ENCODE results near the gene LRMDA.

LRMDA gene

DNA sequence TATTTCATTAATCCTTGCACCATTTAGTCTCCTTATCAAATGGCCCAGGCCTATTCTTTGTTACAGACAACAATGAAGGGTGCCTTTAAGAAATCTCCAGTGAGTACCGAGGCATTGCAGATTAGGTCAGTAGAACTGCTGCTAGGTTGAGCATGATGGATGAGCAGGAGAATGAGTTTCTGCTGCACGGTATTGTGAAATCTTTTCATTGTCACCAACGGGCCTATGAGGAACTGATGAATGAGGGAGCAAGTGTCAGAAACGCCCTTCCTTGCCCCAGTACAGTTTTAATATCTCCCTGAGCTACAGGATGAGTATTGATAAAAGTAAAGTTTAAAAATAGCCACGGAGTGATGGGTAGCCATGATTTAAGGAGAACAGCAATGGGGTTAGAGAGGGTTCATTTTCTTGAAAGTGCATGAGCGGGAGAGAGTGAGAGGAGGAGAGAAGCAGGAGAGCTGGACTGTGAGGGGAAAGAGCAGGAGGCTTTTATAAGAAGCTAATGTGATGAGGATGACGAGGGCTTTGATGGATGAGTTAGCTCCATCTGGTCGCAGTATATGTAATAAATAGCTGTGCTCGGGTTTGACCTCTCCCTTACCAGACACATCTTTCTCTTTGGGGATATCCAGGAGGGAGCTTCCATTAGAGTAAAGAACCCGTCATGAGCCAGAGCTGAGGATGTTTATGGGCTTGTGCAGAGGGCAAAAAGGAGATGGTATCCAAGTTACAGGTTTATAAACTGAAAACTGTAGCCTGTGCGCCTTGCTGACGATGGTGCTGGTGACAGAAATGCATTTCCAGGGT lies 526.1 kb downstream of the LRMDA start:
- Mint-ChIP-seq H3K36me3 (ENCODE audit: low read depth) (no peaks in the 10 kb centered on the region), H3K4me1 (peaks cover 13% of the 10 kb centered on the region), H3K9me3 (no peaks in the 10 kb centered on the region), H3K27ac (peak overlapping the region; percentile 5 to 8 (median 7)), H3K4me3 (no peak overlapping the region), H3K27me3 (ENCODE audit: low read depth) (peaks cover 13% of the 10 kb centered on the region)
- TF ChIP-seq, protein P1, sequence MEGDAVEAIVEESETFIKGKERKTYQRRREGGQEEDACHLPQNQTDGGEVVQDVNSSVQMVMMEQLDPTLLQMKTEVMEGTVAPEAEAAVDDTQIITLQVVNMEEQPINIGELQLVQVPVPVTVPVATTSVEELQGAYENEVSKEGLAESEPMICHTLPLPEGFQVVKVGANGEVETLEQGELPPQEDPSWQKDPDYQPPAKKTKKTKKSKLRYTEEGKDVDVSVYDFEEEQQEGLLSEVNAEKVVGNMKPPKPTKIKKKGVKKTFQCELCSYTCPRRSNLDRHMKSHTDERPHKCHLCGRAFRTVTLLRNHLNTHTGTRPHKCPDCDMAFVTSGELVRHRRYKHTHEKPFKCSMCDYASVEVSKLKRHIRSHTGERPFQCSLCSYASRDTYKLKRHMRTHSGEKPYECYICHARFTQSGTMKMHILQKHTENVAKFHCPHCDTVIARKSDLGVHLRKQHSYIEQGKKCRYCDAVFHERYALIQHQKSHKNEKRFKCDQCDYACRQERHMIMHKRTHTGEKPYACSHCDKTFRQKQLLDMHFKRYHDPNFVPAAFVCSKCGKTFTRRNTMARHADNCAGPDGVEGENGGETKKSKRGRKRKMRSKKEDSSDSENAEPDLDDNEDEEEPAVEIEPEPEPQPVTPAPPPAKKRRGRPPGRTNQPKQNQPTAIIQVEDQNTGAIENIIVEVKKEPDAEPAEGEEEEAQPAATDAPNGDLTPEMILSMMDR (IDR thresholded peaks at IDR 0.05; ENCODE audit: unreplicated experiment in 3 of 3), result no peak

DNA sequence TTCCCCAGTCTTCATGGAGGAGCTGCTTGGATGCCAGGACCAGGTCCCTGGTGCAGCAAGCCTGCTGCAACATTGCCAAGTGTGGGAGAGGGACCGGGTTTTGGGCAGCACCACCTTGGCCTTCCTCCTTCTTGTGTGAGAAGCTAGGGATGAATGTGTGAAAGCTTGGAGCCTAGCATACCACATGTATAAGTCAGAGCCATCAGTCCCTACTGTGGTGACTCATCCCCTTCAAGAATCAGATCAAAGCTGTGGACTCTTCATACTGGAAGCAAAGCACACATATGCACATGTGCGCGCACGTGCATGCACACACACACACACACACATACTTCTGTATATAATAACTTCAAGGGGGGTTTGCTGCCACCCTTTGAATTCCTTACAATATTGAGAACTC lies 527.8 kb downstream of the LRMDA start:
- H3K27me3 Mint-ChIP-seq (ENCODE audit: low read depth), result peaks cover 16% of the 10 kb centered on the region
- no peak overlapping the region for H3K27ac Mint-ChIP-seq
- H3K4me1 Mint-ChIP-seq, result peaks cover 19% of the 10 kb centered on the region
- TF ChIP-seq, protein P1 (IDR thresholded peaks at IDR 0.05; ENCODE audit: unreplicated experiment in 3 of 3), result no peak
- no peaks in the 10 kb centered on the region for H3K9me3 Mint-ChIP-seq
- H3K4me3 Mint-ChIP-seq, result no peak overlapping the region
- H3K36me3 Mint-ChIP-seq (ENCODE audit: low read depth), result no peaks in the 10 kb centered on the region

DNA sequence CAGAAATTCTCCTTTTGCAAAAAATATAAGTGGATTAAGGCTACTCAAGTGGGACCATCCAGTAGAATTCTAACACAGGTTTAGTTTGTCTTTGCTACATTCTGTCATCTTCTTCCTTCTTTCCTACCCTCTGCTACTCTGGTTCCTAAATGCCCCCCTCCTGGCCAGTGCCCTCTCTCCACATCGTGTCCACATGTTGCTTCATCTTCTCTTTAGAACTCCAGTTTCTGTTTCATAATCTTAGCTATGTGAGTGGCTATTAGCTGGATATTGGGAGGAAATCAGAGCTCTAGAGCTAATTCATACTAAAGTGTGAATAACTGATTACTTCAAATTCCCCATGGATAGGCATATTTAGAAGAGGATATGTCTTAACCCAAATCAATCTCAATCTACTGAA lies 528.5 kb downstream of the LRMDA start:
- H3K27me3 Mint-ChIP-seq (ENCODE audit: low read depth), result peaks cover 16% of the 10 kb centered on the region
- H3K4me1 Mint-ChIP-seq, result peaks cover 20% of the 10 kb centered on the region
- no peaks in the 10 kb centered on the region for H3K9me3 Mint-ChIP-seq
- H3K36me3 Mint-ChIP-seq (ENCODE audit: low read depth), result no peaks in the 10 kb centered on the region
- TF ChIP-seq, protein P1 (IDR thresholded peaks at IDR 0.05; ENCODE audit: unreplicated experiment in 3 of 3), result no peak
- no peak overlapping the region for H3K27ac Mint-ChIP-seq
- H3K4me3 Mint-ChIP-seq, result no peak overlapping the region

DNA sequence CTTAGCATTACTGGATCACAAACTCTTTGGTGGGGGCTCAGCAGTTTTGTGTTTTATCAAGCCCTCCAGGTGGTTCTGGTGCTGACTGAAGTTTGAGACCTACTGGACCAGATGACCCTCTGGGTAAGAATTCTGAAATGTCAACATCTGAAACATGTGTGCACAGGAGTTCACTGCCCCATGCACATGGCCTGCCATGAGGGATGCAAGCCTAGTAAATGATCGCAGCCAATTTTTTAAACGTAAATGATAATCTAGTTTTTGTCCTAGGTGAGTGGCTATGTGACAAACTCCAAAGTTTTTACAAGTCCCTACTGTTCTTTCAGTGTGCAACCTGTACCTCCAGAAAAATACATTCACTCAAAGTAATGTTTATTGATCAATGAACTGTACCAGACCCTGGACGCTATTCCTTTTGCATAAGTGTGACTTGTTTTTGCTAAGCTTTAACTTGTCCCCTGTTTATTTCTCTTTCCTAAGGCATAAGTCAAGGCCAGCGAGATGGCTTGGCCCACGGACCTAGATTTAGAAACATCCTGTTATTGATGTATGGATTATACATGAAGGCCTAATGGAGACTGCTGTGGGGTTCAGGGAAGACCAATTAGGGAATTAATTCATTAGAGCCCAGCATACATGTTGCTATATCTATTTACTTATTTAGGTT lies 531.1 kb downstream of the LRMDA start:
- Mint-ChIP-seq H3K27me3 (ENCODE audit: low read depth) (peaks cover 15% of the 10 kb centered on the region), H3K36me3 (ENCODE audit: low read depth) (no peaks in the 10 kb centered on the region), H3K9me3 (no peaks in the 10 kb centered on the region), H3K4me3 (no peak overlapping the region), H3K27ac (no peak overlapping the region), H3K4me1 (peaks cover 16% of the 10 kb centered on the region)
- TF ChIP-seq, protein P1 (IDR thresholded peaks at IDR 0.05; ENCODE audit: unreplicated experiment in 3 of 3), result no peak

DNA sequence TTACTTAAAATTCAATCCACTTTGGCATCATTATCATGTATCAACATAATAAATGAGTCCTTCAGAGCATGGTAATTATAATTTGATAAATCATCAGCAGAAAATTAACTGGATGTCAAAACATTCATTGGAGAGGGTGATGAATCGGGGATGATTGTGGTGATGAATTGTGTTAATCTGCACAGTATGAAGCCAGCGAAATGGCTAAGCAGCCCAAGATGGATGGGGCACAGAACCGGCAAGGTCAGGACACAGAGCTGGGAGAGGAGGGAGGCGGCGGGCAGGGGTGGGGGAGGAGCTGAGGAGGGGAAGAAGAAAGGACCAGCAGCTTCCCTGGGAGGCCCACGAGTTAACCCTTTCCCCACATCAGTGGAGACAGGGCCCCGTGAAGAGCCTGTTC lies 536.1 kb downstream of the LRMDA start:
- H3K9me3 Mint-ChIP-seq, result no peaks in the 10 kb centered on the region
- TF ChIP-seq, protein P1 (IDR thresholded peaks at IDR 0.05; ENCODE audit: unreplicated experiment in 3 of 3), result no peak
- peak overlapping the region in 1 of 3 experiments; percentile 40 for H3K27ac Mint-ChIP-seq
- no peak overlapping the region for H3K4me3 Mint-ChIP-seq
- no peaks in the 10 kb centered on the region for H3K36me3 Mint-ChIP-seq (ENCODE audit: low read depth)
- H3K27me3 Mint-ChIP-seq (ENCODE audit: low read depth), result peaks cover 14% of the 10 kb centered on the region
- H3K4me1 Mint-ChIP-seq, result peaks cover 27% of the 10 kb centered on the region
